DOHH2 (cell line): ENCODE data around the gene METTL25.

Experiments used
- H3F3A ChIP-seq: fragments of 200-600 bp; sonication (generic), shearing (Covaris generic); 2 replicates; pipeline ENCODE4 v1.6.0; 2016; ENCODE audit warnings: antibody characterized with exemption, mild to moderate bottlenecking; ENCODE audit not compliant: control insufficient read depth, insufficient read depth
- H3K27ac ChIP-seq: fragments of 200-600 bp; sonication (generic); 2 replicates; pipeline ENCODE4 v1.5.1; 2014; ENCODE audit warnings: low read depth, mild to moderate bottlenecking, low read length, moderate library complexity
- H3K27me3 ChIP-seq: fragments of 200-600 bp; sonication (generic); 2 replicates; pipeline ENCODE4 v1.6.1; 2014; ENCODE audit warnings: mild to moderate bottlenecking, low read length, mixed read lengths; ENCODE audit not compliant: control insufficient read depth
- H3K36me3 ChIP-seq: fragments of 200-600 bp; sonication (generic); 2 replicates; pipeline ENCODE4 v1.6.1; 2014; ENCODE audit warnings: mild to moderate bottlenecking, low read length, moderate library complexity, mixed read lengths; ENCODE audit not compliant: control insufficient read depth
- H3K4me1 ChIP-seq: fragments of 200-600 bp; sonication (generic); 2 replicates; pipeline ENCODE4 v1.6.1; 2014; ENCODE audit warnings: mild to moderate bottlenecking, low read length, mixed read lengths; ENCODE audit not compliant: control insufficient read depth
- H3K4me2 ChIP-seq: fragments of 200-600 bp; sonication (generic); 2 replicates; pipeline ENCODE4 v1.6.0; 2014; ENCODE audit warnings: mild to moderate bottlenecking, low read length, moderate library complexity
- H3K4me3 ChIP-seq: fragments of 200-600 bp; sonication (generic); 2 replicates; pipeline ENCODE4 v1.5.1; 2014; ENCODE audit warnings: mild to moderate bottlenecking, low read length, mixed read lengths
- H3K79me2 ChIP-seq: fragments of 200-600 bp; sonication (generic); 2 replicates; pipeline ENCODE4 v1.6.1; 2014; ENCODE audit warnings: mild to moderate bottlenecking, low read length, mixed read lengths; ENCODE audit not compliant: control insufficient read depth
- H3K9me2 ChIP-seq: fragments of 200-600 bp; sonication (generic); replicated peaks from 2 replicates; pipeline ENCODE4 v1.6.1; 2014; ENCODE audit warnings: mild to moderate bottlenecking, low read length, mixed read lengths; ENCODE audit not compliant: control insufficient read depth
- H3K9me3 ChIP-seq: fragments of 200-600 bp; sonication (generic); 2 replicates; pipeline ENCODE4 v1.6.1; 2014; ENCODE audit warnings: antibody characterized with exemption, low read length, mixed read lengths; ENCODE audit not compliant: control insufficient read depth, insufficient read depth
- H4K20me1 ChIP-seq: fragments of 200-600 bp; sonication (generic); 2 replicates; pipeline ENCODE4 v1.6.0; 2014; ENCODE audit warnings: low read depth, mild to moderate bottlenecking, antibody characterized with exemption, low read length, moderate library complexity; ENCODE audit not compliant: control insufficient read depth, insufficient read depth
- CTCF ChIP-seq: fragments of 200-600 bp; sonication (generic); IDR thresholded peaks from one replicate; pipeline ENCODE4 v1.5.1; 2014; ENCODE audit warnings: antibody characterized with exemption, mild to moderate bottlenecking, low read depth, low read length; ENCODE audit not compliant: poor library complexity, severe bottlenecking
- EZH2phosphoT487 ChIP-seq: fragments of 200-600 bp; sonication (generic); IDR thresholded peaks from 2 replicates; pipeline ENCODE4 v1.6.1; 2017; ENCODE audit warnings: borderline replicate concordance, mild to moderate bottlenecking, antibody characterized with exemption, low read length, moderate library complexity, mixed read lengths

The METTL25 gene, protein sequence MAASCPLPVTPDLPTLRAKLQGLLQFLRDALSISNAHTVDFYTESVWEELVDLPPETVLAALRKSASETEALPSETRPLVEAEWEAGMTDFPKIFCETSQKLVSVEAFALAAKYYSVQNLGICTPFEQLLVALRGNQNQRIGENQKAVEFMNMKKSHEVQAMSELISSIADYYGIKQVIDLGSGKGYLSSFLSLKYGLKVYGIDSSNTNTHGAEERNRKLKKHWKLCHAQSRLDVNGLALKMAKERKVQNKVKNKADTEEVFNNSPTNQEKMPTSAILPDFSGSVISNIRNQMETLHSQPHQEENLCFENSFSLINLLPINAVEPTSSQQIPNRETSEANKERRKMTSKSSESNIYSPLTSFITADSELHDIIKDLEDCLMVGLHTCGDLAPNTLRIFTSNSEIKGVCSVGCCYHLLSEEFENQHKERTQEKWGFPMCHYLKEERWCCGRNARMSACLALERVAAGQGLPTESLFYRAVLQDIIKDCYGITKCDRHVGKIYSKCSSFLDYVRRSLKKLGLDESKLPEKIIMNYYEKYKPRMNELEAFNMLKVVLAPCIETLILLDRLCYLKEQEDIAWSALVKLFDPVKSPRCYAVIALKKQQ

GRCh38 chr12:82358200-82359114, at the start of gene METTL25, which contains the start of gene CCDC59:
Gene METTL25 (plus strand): TSS chr12:82358529. CDS start chr12:82358566, 37 bp downstream.
Gene CCDC59 (minus strand): TSS chr12:82358387. CDS start chr12:82358376, 11 bp downstream.
- Histone ChIP-seq H3K4me3 (peak within 1 kb of the TSS; percentile 96), H3K9me2 (no peaks in the 10 kb centered on the region), H3K27me3 (no peaks in the 10 kb centered on the region), H3K4me1 (peaks cover 25% of the 10 kb centered on the region), H3F3A (no peaks in the 10 kb centered on the region; the same call in 1 of the 2 replicates), H4K20me1 (no peaks in the 10 kb centered on the region), H3K79me2 (peaks cover 42% of the 10 kb centered on the region), H3K36me3 (peaks cover 43% of the 10 kb centered on the region), H3K4me2 (peak within 1 kb of the TSS; percentile 71), H3K9me3 (no peaks in the 10 kb centered on the region), H3K27ac (peak within 1 kb of the TSS; percentile 68)
- TF ChIP-seq CTCF (peak; percentile 98), EZH2phosphoT487 (no peak)

- Histone ChIP-seq H3F3A (no peaks in the 10 kb centered on the region), H3K9me2 (no peaks in the 10 kb centered on the region), H3K36me3 (no peaks in the 10 kb centered on the region), H3K4me2 (no peak overlapping the region), H3K79me2 (no peaks in the 10 kb centered on the region), H3K9me3 (no peaks in the 10 kb centered on the region), H3K27me3 (no peaks in the 10 kb centered on the region), H4K20me1 (no peaks in the 10 kb centered on the region), H3K4me3 (no peak overlapping the region), H3K27ac (no peak overlapping the region), H3K4me1 (no peaks in the 10 kb centered on the region)
- TF ChIP-seq EZH2phosphoT487 (no peak), CTCF (no peak)
Measured at GRCh38 chr12:82314406-82314892, 43.9 kb upstream of the METTL25 start.

DNA sequence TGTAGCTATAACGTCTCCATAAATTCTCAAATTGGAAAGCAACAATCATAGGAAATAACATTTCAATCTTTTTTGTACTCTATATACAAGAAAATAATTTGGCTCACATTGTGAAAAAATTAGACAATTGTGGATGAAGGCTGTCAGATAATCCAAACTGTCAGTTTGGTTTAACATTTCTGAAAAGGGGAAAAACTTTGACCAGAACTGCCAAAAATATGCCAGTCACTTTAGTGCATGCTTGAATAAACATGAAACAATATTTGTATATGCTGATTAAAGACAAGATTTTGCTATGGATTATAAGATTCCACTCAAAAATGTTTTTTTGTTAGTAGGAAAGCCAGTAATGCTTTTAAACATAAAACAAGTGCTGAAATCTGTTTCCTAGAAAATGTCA, 39.1 kb upstream of the METTL25 start:
- Histone ChIP-seq H3K79me2 (no peaks in the 10 kb centered on the region), H3K4me1 (no peaks in the 10 kb centered on the region), H3K9me2 (no peaks in the 10 kb centered on the region), H3K4me3 (no peak overlapping the region), H3K4me2 (no peak overlapping the region), H3K27me3 (0 out of 2 replicates have a peak, but pooled peaks cover under 1% of the 10 kb centered on the region), H3F3A (no peaks in the 10 kb centered on the region), H4K20me1 (no peaks in the 10 kb centered on the region), H3K27ac (no peak overlapping the region), H3K9me3 (no peaks in the 10 kb centered on the region), H3K36me3 (no peaks in the 10 kb centered on the region)
- TF ChIP-seq CTCF (no peak), EZH2phosphoT487 (no peak)
